Measurements from ENCODE around the gene SNX25. TPM values are rescaled to one million over a fixed set of nuclear protein-coding genes. Genes with fewer than 3 reads are reported as not detected.

Gene SNX25
- total and polyA plus RNA-seq, 2 of the 13 experiments (the other 11 are each of a cell fraction or from before 2014, with no cell fraction given), result 23.4 to 23.5 TPM

GRCh38 chr4:185255868-185256267 is 46.5 kb downstream of the SNX25 start:
- no peak for ATAC-seq
- Histone ChIP-seq H3K27me3 (ENCODE audit: control insufficient read depth in 1 of 2, insufficient read depth in 2 of 2, low read length in 2 of 2) (no peaks in the 10 kb centered on the region), H3K4me3 (replicated peaks in 1 of 3; ENCODE audit: insufficient read depth in 1 of 3, low read depth in 2 of 3, low read length in 3 of 3) (no peak overlapping the region), H3K9ac (ENCODE audit: insufficient read depth, low read depth, low read length) (no peak overlapping the region), H2AFZ (ENCODE audit: low read length) (no peak overlapping the region), H3K4me2 (ENCODE audit: low read depth, low read length) (no peak overlapping the region), H3K9me3 (ENCODE audit: low read length) (no peaks in the 10 kb centered on the region), H3K27ac (ENCODE audit: extremely low read length, insufficient read depth, low read length) (no peak overlapping the region), H3K4me1 (ENCODE audit: insufficient read depth, low read length) (peaks cover 15% of the 10 kb centered on the region), H4K20me1 (ENCODE audit: insufficient read depth, low read length) (no peaks in the 10 kb centered on the region), H3K36me3 (replicated peaks in 1 of 2; ENCODE audit: control insufficient read depth in 1 of 2, insufficient read depth in 2 of 2, low read length in 2 of 2) (peaks cover 4 to 36% of the 10 kb centered on the region in 2 experiments), H3K79me2 (ENCODE audit: insufficient read depth, low read length) (no peaks in the 10 kb centered on the region)
- ChIA-PET POLR2A (no interaction called here), CTCF (ENCODE audit: low intra/inter-chr PET ratio, low total read pairs) (no interaction called here)
- intact Hi-C loops (cut with micrococcal nuclease; ENCODE audit: unreplicated experiment) (no loop called here), in situ Hi-C loops (cut with HindIII; ENCODE audit: extremely low pct_ligation_motif_present, low pct_unique_long_range_greater_than_20kb) (no loop called here)
- 74% methylated on average over 3 of the region's 3 CpGs for WGBS (ENCODE audit: low lambda C conversion rate)
- no peak for FAIRE-seq
- no peak for DNase-seq (ENCODE audit: low spot score)
- no TSS peak for BruUV-seq (replicated peaks)
- no peak for TF ChIP-seq TCF7 (IDR thresholded peaks at IDR 0.05; ENCODE audit: low read depth)
- no peak for TF ChIP-seq BRD4 (CRISPR knock-in tag; IDR thresholded peaks at IDR 0.05)
- no peak for TF ChIP-seq SCMH1 (CRISPR knock-in tag; IDR thresholded peaks at IDR 0.05; ENCODE audit: borderline replicate concordance)
- TF ChIP-seq IKZF5 (CRISPR knock-in tag; IDR thresholded peaks at IDR 0.05), result no peak
- TF ChIP-seq ZNF737 (CRISPR knock-in tag; IDR thresholded peaks at IDR 0.05; ENCODE audit: borderline replicate concordance), result no peak
- no peak for TF ChIP-seq GLI4 (CRISPR knock-in tag; IDR thresholded peaks at IDR 0.05; ENCODE audit: borderline replicate concordance)
- TF ChIP-seq ZNF253 (CRISPR knock-in tag; IDR thresholded peaks at IDR 0.05; ENCODE audit: borderline replicate concordance), result no peak
- TF ChIP-seq MED8 (CRISPR knock-in tag; IDR thresholded peaks at IDR 0.05; ENCODE audit: insufficient replicate concordance), result no peak
- no peak for TF ChIP-seq IRX3 (CRISPR knock-in tag; IDR thresholded peaks at IDR 0.05; ENCODE audit: borderline replicate concordance, low read depth)
- TF ChIP-seq ZBTB33 (CRISPR knock-in tag; IDR thresholded peaks at IDR 0.05), result no peak
- no peak for TF ChIP-seq KLF11 (CRISPR knock-in tag; IDR thresholded peaks at IDR 0.05)
- no peak for TF ChIP-seq ZNF687 (CRISPR knock-in tag; IDR thresholded peaks at IDR 0.05)
- no peak for TF ChIP-seq XRCC5 (optimal IDR thresholded peaks at IDR 0.05; ENCODE audit: low read length)
- no peak for TF ChIP-seq E2F1 (CRISPR knock-in tag; IDR thresholded peaks at IDR 0.05)
- no peak for TF ChIP-seq ZBTB1 (CRISPR knock-in tag; IDR thresholded peaks at IDR 0.05; ENCODE audit: borderline replicate concordance)
- TF ChIP-seq SRY (CRISPR knock-in tag; IDR thresholded peaks at IDR 0.05), result no peak
- TF ChIP-seq ZNF570 (CRISPR knock-in tag; IDR thresholded peaks at IDR 0.05; ENCODE audit: borderline replicate concordance), result no peak
- TF ChIP-seq KDM2A (CRISPR knock-in tag; IDR thresholded peaks at IDR 0.05; ENCODE audit: borderline replicate concordance, low read depth), result no peak
